ENCODE measurements around the gene CLIC3.
A peak's percentile ranks its signal among the peaks of the same experiment; 100 is the strongest.
"Not testable (repeated sequence)": the region's sequence is repeated elsewhere in the genome, so short reads cannot be mapped to it uniquely, and the experiment has no call there.

The CLIC3 gene, protein sequence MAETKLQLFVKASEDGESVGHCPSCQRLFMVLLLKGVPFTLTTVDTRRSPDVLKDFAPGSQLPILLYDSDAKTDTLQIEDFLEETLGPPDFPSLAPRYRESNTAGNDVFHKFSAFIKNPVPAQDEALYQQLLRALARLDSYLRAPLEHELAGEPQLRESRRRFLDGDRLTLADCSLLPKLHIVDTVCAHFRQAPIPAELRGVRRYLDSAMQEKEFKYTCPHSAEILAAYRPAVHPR

GRCh38 chr9:136996361-136997292 lies at the start of gene CLIC3:
Gene CLIC3, minus strand, starts transcription at chr9:136996568. Its CDS starts 25 bp downstream, at chr9:136996543.
- no peak for DNase-seq (ENCODE audit: low read depth in 2 of 2)

DNA sequence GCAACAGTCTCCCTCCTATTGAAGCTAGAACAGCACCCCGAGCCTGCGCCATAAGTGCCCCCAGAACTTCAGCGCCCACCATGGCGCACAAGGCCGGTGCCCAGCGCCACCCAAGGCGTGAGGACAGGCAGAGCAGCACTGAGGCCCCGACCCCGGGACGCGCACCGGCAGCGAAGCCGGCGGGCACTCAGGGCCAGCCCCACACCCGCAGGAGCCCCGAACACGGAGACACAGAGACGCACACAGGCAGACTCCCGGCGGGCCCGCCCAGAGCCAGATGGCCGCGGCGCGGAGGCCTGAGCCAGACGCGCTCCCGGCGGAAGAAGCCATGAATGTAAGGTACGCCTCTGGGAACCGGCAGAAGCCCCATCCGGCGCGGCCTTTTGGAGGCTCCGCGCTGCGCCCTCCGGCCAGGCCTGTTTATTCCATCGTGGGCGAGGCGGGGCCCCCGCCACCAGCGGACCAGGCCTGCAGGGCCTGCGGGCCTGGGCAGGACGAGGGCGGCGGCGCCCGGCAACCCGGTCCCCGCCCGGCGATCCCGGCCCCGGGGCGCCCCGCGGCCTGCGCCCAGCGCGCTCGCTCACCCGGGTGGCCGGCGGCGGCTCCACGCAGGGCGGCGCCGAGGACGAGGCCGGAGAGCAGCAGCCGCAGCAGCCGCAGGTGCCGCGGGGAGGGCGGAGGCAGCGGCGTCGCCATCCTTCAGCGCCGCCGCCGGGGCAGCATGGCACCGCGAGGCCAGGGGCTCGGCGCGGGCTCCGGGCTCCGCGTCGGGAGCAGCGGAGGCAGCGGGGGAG lies 49.1 kb upstream of the CLIC3 start:
- no peak for DNase-seq (ENCODE audit: low read depth in 2 of 2)

GRCh38 chr9:137044502-137045177 lies 48.3 kb upstream of the CLIC3 start:
- DNase-seq (ENCODE audit: low read depth in 2 of 2): no peak

GRCh38 chr9:137044037-137044436 lies 47.7 kb upstream of the CLIC3 start:
- no peak for DNase-seq (ENCODE audit: low read depth in 2 of 2)

DNA sequence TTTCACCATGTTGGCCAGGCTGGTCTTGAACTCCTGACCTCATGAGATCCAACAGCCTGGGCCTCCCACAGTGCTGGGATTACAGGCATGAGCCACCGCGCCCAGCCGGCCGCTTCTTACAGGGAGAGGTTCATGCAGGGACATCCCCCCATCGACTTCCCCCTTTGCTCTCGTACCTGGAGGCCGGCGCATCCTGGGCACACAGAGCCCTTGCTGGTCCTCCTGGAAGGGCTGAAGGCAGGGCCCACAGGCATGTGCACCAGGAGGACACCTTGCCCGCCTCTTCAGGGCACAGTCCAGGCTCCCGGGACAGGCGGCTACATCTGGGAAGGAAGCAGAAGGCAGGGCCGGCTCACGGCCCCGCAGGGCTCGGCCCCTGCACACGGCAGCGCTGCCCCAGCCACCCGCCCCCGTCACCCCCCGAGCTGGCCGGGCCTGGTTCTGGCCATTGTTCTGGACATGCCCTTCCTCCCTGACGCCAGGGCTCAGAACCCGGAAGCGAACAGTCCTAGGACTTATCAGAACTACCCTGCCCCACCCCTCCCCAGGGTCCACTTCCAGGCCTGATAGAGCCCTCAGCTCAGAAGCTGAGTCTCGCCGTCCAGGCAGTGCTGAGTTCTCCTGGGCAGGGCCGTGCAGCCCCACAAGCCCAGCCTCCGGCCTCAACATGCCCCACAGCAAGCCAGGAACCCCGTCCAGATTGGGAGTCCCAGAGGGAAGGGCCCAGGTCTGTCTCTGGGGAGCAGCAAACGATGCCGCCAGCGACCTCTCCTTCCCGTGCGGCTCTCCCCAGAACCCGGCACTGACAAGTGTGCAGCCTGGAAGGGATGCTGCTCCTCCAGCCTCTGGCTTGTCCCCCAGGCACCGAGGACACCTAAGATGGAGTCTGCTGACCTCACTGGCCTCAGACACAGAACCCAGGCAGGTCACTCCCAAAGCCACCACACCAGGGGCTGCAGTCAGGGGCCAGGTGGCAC lies 46.7 kb upstream of the CLIC3 start:
- DNase-seq (ENCODE audit: low read depth in 2 of 2): no peak

- no peak for DNase-seq (ENCODE audit: low read depth in 2 of 2)
Observed at GRCh38 chr9:137041124-137041523, 44.8 kb upstream of the CLIC3 start.

- DNase-seq (ENCODE audit: low read depth in 2 of 2): no peak
Observed at GRCh38 chr9:137040568-137040967, 44.2 kb upstream of the CLIC3 start.

GRCh38 chr9:137039611-137040366 lies 43.4 kb upstream of the CLIC3 start:
- no peak for DNase-seq (ENCODE audit: low read depth in 2 of 2)

DNA sequence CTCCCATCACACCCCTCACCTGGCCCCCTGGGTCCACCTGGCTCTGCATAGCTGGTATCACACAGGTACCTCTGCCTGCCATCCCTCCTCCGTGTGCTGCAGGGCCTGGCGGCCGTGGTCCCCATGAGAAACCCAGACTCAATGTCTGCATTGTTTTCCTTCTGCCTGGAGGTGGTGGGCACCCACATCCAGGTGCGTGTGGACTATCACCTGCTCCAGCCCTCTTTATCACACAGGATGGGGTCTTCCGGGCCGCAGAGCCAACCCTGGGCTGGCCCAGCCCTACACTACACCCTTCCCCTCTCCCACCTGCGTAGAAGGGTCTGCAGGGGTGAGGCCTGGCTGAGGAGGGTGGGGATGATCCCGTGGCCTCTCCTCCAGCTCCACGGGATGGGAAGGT lies 42.5 kb upstream of the CLIC3 start:
- DNase-seq (ENCODE audit: low read depth in 2 of 2): no peak

DNA sequence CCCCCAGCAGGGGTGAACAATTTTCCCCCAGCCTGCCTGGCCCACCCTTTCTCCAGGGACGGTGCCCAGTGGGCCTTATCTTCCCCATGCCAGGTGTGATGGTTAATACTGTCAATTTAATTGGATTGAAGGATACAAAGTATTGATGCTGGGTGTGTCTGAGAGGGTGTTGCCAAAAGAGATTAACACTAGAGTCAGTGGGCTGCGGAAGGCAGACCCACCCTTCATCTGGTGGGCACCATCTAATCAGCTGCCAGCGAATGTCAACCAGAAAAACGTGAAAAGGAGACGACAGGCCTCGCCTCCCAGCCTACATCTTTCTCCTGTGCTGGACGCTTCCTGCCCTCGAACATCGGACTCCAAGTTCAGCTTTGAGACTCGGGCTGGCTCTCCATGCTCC lies 41.1 kb upstream of the CLIC3 start:
- no peak for DNase-seq (ENCODE audit: low read depth in 2 of 2)

- DNase-seq (ENCODE audit: low read depth in 2 of 2): no peak
Observed at GRCh38 chr9:137037035-137037434, 40.7 kb upstream of the CLIC3 start.

GRCh38 chr9:137035937-137036336 lies 39.6 kb upstream of the CLIC3 start:
- no peak for DNase-seq (ENCODE audit: low read depth in 2 of 2)

DNA sequence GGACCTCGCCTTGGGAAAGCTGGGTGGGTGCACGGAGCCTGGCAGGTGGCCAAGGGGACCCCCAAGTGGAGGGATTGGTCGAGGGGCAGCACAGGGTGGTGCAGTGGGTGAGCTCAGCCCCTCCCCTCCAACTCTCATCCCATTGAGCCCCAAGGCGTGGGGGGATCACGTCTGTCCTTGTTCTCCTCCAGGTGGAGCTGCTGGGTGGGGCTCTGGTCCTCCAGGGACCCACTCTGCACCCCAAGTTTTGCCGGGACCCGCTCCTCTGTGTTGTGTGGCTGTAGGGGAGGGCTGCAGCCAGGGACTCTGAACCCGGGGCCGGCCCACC lies 39.1 kb upstream of the CLIC3 start:
- no peak for DNase-seq (ENCODE audit: low read depth in 2 of 2)

DNA sequence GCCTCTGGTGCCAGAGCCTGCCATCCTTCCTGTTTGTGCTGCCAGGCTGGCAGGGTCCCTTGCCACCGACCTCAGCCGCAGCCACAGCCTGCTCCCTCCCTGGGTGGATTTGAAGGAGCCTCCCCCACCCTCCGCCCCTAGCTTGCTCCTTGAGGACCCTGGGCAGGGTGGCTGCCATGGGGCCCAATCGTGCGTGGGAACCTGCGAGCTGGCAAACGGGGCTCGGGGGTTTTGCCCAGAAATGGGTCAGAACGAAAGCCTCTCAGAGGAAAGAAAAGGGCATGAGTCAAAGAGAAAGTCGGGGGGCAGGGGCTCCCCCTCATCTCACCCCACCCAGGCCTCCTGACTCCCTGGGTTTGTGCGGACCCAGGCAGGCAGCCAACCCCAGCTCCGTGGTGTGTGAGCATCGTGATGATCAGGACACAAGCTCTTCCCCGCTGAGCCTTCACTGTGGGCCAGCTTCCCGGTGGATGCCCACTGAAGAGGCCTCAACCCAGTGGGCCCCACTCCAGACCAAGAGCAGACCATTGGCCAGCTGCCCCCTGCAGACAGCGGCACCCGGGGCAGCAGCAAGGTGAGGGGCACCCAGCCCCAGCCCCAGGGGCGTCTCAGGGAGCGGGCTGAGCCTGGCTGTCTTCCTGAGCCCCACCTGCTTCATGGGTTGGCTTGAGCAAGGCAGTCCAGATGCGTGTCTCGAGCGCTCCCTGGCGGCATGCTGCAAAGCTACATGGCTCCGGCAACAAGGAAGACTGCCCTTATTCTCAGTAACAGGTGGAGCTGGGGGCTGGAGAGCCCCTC lies 38.5 kb upstream of the CLIC3 start:
- peak; percentile 83 to 89 for DNase-seq (ENCODE audit: low read depth in 2 of 2)

DNA sequence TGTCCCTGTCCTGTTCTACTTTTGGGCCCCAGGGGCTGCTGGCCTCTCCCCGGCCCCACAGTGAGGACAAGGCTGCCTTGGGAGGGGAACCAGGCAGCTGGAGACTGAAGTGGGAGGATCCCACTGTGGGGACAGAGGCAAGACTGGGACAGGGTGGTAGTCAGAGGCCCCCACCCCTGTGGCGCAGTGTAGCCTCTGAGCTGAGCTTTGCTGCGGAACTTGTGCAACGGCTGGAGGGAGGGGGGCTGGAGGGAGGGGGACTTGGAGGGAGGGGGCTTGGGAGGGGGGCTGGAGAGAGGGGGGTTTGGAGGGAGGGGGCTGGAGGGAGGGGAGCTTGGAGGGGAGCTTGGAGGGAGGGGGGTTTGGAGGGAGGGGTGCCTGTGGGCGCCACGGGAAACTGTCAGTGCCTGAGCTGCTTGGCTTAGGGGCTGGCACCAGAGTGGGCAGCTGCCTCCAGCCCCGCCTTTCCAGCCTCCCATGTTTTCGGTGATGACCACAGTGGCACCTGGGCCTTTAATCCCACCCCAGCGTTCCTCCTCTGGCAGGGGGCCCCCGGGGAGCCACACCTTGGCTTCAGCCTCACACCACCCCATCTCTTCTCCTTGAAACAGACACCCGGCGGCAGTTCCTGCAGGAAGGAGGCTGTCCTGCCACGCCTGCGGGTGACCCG lies 37.8 kb upstream of the CLIC3 start:
- no peak for DNase-seq (ENCODE audit: low read depth in 2 of 2)

- not testable (repeated sequence) for DNase-seq (ENCODE audit: low read depth in 2 of 2)
Observed at GRCh38 chr9:137033481-137033880, 37.1 kb upstream of the CLIC3 start.

- DNase-seq (ENCODE audit: low read depth in 2 of 2): no peak
Observed at GRCh38 chr9:137032858-137033257, 36.5 kb upstream of the CLIC3 start.

DNA sequence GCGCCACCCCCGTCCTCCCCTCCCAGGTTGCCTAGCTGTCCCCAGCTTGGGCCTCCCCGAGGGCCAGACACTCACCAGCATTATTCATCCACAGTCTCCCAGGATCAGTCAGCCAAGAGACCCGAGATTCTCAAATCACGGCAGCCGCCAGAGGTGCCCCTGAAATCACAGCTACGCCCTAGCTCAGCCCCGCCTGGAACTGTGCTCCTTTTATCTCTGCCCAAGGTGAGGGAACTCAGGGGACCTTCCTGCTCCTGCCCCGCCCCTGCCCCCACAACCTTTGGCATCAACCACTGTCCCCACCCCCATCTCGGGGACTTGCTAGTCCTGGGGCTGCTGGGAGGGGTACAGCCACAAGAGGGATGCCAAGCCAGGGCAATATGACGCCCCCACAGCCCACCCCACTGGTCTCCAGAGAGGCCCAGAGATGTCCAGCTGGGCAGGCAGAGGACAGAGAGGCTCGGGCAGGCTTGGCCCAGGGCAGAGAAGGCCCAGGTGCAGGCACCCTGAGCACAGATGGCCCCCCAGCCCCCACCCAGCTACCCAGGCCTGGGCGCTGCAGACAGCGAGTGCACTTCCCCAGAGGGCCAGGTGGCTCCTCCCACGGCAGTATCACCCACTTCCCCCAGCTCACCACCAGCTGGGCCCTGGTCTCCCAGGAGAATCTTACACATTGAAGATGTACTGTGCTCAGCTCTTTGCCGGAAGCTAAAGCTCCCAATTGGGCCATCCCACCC lies 35.7 kb upstream of the CLIC3 start, which contains the start of gene FUT7:
FUT7 (minus strand) TSS at position 185 of the 737 bp plus-strand sequence; CDS start at position 88, 97 bp downstream.
- DNase-seq (ENCODE audit: low read depth in 2 of 2): no peak

All from activated CD4-positive, alpha-beta T cell treated with anti-CD3 and anti-CD28 coated beads for 24 hours (primary cell).